Measurements from ENCODE around the gene SRD5A3.
A peak's percentile ranks its signal among the peaks of the same experiment; 100 is the strongest.

SRD5A3 gene

DNA sequence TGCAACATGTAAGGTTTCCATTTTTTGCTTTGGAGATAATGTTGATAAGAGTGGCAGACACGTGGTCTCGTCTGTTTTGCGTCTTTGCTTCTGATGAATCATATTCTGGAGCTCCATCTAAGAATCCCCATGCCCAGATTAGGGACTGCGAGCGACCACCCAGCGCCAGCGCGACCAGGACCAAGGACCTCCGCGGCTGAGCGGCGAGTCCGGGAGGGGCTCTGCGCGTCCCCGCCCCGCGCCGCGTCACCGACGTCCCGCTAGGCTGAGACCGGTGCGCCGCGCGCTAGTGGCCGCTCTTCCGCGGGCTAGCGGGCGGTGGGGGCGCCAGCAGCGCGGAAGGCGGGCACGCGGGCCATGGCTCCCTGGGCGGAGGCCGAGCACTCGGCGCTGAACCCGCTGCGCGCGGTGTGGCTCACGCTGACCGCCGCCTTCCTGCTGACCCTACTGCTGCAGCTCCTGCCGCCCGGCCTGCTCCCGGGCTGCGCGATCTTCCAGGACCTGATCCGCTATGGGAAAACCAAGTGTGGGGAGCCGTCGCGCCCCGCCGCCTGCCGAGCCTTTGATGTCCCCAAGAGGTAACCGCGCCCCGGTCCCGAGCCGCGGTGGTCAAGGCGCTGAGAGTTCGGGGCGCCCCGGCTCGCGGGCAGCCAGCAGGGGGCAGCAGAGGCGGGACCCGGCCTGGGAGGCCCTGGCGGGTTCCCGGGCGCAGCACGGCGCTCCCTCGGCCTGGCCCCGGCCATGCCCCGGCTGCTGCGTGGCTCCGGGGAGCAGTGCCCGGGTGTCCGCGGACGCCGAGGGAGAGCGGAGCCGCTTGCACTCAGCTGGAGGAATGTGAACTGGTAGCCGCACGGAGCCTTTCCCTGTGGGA is at the start of gene SRD5A3:
SRD5A3 (plus strand) TSS at position 263 of the 871 bp plus-strand sequence; CDS start at position 358, 95 bp downstream.
- DNase-seq, result peak; percentile 83

DNA sequence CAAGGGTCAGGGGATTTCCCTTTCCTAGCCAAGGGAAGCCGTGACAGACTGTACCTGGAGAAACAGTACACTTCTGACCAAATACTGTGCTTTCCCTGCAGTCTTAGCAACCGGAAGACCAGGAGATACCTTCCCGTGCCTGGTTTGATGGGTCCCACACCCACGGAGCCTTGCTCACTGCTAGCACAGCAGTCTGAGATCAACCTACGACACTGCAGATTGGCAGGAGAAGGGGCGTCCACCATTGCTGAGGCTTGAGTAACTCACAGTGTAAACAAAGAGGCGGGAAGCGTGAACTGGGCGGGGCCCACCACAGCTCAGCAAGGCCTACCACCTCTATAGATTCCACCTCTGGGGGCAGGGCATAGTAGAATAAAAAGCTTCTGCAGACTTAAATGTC is 48.7 kb upstream of the SRD5A3 start:
- DNase-seq, result no peak

DNA sequence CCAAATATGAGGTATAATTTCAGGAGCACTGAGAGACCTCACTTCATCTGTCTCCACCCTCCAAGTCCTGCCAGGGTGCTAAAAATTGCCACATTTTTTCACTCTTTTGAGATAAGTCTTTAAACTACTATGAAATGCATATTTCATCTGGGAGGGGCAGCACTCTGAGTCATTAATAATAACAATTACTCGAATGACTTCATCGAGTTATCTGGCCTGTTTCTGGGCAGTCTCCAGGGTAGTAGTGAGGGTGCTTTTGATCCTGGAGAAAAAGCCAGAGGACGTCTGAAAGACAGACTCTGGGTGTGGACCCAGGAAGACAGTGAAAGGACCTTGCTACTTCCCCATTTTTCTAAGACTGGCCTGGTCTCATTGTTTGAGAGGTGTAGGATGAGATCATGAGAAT is 42.3 kb upstream of the SRD5A3 start:
- DNase-seq, result no peak

DNA sequence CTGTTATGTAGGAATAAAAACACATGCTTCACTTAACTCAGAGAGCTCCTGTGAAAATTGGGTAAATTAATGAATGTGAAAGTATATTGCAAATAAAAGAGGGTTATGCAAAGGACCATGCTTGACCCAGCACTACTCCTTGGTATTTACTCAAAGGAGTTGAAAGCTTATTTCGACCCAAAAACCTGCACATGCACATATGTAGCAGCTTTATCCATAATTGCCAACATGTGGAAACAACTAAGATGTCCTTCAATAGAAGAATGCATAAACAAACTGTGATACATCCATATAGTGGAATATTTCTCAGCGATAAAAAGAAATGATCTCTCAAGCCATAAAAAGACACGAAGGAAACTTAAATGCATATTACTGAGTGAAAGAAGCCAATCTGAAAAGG is 41.7 kb upstream of the SRD5A3 start:
- DNase-seq, result no peak

DNA sequence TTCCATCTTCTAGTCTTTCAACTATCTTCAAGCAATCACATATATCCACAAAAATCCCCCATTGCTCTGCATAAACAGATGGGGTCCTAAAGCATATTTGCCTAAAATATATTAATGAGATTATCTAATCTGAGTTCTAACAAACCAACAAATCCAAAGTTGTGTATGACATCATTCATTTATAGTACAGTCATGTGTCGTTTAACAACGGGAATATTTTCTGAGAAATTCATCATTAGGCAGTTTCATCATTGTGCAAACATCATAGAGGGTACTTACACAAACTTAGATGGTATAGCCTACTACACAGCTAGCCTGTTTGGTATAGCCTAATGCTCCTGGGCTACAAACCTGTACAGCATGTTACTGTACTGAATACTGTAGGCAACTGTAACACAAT is 38.0 kb upstream of the SRD5A3 start:
- no peak for DNase-seq

DNA sequence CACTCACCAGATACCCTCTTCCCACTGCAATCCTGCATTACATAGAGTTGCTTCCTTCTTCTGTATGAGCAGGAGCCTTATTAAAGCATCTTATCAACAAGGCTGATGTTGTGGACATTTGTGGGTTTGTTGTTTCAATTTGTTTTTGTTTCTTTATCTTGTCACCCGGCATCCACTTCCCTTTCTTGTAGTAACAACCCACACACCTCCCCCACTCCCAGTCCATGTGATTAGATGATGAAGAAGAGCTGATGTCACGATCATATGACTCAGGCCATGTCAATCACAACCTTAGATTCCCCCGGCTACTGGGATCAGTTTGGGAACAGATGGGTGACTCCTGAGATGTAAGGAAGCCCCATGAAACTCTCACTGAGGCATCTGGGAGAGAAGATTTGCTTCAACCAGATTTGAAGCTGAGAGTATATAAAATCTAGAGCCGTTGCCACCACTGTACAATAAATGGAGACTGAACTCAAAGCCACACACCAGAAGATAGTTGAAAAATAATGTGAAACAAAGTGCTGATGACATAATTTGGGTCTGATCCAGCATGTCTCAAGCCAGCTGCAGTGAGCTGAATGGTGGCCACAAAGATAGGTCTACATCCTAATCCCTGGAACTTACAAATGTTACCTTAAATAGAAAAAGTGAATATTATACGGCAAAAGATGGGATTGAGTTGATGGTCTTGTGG is 34.1 kb upstream of the SRD5A3 start:
- no peak for DNase-seq

DNA sequence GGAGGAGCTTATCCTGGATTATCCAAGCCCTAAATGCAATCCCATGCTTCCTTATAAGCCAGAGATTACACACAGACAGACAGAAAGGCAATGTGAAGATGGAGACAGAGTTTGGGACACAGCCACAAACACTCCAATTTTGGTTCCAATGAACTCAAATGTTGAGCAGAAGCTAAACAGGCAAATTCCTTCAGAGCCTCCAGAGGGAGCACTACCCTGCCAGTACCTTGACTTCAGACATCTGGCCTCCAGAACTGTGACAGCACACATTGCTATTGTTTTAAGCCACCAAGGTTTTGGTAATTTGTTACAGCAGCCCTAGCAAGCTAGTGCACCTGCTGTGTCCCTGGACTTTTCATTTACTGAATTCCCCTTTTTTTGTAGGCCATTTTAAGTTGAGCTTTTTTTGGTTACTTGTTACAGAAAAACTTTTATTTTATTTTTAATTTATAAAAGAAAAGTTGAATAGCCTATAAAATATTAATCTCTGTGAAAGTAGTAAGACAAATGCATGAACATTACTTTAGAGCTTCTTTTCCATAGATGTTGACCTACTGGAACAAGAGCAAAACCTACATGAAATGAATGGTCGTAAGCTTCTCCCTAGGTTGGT is 33.4 kb upstream of the SRD5A3 start:
- peak; percentile 49 for DNase-seq

DNA sequence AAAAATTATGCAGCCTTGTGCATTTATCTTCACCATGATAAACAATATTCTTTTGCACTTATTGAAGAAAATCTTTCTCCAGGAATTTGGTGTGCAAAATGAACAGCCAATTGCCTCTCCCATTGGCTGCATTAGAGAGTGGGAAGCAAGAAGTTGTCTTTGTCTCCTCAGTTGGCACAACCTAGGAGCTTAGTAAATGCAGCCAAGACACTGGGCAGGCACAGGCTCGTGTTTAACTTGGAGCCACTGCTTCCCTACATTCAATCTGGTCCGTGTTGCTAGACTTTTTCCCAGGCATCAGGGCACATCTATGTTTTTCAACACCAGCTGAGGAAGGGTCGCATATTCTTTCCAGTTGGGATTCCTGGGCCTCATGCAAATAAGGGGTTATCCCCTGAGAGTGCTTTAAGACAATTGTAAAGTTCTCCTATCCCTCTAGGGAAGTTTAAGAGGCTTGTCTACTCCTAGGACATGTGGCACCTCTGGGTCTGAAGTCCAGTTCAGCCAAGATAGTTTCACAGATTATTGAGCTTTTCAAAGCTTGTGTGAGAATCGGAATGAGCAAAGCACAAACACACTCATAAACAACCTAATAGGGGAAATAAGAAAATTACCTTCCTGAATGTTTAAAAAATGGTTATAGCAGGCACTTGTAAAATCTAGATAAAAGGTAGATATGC is 31.8 kb upstream of the SRD5A3 start:
- no peak for DNase-seq

DNA sequence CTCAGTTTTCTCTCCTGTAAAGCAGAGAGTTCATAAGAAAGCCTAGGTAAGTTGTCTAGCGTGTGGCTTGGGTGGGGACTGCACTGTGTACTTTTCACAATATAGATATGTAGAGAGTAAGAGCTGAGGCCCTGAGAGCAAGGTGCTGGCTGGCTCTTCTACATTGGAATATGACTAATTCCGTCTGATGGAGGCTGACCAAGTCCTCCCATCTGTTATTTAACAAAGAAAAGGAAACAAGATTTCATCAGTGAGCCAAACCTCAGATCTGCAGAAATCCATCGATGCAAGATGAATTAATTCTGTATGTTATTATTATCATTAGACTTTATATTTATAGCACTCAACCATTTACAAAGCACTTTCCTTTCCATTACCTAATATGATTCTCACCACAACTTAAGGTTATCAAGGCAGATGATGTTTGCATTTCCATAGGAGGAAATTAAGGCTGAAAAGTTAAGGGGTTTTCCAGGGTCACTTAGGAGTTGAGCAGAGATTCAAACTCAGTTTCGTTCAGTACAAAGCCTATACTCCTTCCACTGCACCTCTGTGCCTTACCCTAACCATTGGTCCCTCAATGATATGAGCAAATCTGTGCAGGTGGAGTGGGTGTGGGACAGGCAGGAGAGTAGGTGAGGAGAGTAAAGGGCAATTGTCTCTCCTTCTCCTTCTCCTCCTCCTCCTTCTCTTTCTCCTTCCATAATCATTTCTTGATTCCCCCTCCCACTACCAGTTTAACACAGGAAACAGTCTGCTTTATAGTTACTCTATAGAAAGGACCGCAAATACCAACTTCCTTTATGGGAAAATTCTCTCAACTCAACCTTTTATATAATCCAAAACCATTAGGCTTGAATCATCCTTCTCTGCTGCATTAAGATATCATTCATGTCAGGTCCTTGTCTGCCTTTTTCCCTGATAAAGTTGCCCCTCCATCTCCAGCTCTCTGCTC is 27.6 kb upstream of the SRD5A3 start:
- no peak for DNase-seq

DNA sequence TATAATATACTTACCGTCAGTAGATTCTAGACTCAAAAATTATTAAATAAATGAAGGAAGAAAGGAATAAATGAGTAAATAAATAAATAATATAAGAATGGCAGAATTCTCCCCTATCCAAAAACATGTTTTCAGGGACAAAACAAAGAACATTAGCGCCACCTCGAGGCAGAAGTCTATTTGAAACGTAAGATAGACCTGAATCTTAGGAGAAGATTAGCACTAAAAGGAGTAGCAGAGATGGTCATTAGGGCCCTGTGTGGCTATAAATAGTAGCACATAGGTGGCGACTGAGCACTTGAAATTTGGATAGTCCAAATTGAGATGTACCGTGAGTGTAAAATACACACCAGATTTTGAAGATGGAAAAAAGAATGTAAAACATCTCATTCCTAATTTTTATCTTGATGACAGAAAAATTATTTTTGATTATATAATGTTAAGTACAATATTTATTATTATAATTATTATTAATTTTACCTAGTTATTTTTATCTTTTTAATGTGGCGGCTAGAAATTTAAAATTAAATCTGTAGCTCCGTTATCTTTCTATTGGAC is 24.3 kb upstream of the SRD5A3 start:
- DNase-seq, result peak; percentile 35

DNA sequence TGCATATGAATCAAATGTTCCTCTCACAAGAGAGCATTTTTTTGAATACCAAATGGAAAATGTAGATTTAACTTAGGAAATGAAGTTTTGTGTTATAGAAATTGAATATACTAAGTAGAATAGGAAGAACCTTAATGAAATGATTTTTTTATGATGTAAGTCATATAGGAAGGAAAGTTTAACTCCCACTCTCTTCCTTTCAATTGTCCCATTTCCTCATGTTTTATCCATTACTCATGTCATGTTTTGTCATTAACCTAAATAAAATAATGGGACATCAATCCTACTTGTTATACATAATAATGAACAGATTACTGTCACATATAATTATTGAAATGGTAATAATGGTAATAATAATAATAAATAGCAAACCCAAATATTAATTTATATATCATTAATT is 22.7 kb upstream of the SRD5A3 start:
- no peak for DNase-seq

DNA sequence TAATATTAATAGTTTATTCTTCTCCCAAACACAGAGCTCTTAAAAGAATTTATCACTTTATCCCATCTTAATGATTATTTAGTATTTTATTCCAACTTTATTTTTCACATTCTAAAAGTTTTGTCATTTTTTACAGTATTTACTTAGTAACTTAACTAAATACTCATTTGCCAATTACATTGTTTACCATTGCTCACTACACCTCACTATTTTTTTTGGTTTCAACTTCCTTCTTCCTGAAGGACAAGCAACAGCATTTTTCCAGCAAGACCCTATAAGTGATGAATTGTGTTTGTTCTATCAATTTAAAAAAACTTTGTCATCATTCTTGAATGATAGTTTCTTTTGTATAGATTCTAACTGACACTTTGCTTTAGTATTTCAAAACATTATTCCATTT is 19.4 kb upstream of the SRD5A3 start:
- DNase-seq, result no peak

DNA sequence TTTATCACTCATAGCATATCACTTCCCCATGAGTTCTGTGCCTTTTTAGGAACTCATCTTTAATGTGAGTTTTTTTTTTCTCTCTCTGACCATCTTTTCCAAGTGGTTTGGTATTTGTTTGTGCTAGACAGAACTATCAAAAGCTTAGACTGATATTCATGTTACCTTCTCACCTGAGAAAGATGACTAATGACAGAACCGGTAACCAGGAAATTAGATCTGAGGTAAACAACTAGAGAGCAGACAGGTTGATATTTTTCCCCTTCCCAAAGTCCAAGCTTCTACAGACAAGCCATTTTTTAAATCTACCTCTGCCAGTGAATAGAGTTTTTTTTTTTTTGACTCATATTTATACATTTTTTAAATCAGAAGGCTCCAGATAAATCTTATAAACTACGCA is 17.0 kb upstream of the SRD5A3 start:
- DNase-seq, result no peak

DNA sequence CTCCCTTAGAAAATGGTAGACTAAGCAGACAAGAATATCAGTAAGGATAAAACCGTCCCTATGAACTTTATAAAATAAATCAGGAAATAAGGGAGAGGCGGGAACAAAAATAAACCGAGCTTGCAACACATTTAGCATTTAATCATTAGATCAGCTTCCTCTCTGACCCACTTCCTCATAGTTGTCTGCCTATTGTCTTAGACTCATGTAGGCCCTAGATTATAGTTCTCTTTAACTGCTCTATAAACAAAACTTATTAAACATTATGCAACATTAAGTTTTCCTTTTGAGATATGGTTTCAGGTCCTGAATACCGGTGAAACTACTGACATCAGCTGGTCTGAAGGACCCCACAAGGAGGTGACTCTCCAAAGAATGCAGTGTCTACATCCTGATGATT is 15.8 kb upstream of the SRD5A3 start:
- no peak for DNase-seq

DNA sequence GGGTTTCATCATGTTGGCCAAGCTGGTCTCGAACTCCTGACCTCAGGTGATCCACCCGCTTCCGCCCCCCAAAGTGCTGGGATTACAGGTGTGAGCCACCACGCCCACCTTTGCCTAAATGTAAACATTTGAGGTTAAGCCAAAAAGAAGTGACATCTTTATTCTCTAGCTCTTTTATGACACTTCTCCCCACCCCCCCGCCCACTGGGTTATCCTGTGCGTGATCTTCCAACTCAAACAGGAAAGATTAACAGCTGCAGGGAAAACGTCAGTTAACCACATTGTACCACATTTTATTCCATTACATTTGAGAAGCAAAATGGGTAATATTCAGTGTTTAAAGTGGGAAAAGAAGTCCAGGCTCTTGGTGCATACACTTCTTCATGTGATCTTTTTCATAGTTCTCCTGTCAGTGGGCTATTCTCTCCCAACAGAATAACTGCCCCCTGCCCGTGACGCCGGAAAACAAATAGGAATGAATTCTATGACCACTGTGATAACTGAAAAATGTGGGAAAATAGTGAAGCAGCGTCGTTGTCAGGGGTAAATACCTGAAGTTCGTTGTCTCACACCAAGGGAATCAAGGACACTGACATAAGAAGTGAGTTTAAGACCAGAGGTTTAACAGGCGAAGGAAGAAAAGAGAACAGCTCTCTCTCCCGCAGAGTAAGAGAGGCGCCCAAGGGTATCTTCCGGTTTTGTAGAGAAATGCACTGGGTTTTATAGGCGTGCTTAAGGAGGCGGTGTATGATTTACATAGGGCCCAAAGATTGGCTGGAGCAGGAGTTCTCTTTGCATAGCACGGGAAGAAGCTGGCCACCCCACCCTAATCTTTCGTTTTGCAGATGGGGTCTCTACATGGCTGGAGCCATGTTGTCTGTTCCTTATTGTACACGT is 9.7 kb upstream of the SRD5A3 start:
- DNase-seq, result no peak

DNA sequence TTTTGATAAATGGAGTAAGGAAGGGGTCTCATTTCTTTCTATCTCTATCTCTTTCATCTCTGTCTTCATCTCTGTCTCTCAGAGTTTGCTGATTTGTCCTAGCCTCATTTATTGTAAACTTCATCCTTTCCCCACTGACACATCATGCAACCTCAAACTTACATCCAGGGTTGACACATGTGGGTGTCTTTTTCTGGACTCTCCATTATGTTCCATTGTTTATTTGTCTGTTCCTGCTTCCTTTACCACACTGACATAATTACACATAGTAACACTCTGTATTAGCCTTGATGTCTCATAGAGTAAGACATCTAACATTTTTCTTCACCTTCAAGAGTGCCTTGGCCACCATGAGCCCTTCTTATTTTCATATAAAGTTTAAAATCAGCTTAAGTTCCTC is 8.1 kb upstream of the SRD5A3 start:
- DNase-seq, result no peak

DNA sequence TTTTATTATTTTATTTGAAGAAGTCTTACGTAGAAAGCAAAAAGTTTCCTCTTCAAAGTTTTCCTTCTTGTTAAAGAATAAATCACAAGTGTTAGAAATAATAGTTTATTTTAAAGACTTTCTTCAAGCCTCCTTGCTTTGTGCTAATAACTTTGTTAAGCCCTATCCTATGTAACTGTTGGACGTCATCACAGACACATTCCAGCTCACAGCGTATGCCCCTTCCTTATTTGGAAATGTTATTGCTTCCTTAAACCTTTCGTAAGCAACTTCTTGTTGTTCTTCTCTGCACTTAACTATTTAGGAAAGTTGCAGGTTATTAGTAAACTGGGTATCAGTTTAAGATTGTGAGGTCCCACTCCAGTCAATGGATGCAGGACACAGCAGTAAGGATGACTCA is 7.6 kb upstream of the SRD5A3 start:
- no peak for DNase-seq

DNA sequence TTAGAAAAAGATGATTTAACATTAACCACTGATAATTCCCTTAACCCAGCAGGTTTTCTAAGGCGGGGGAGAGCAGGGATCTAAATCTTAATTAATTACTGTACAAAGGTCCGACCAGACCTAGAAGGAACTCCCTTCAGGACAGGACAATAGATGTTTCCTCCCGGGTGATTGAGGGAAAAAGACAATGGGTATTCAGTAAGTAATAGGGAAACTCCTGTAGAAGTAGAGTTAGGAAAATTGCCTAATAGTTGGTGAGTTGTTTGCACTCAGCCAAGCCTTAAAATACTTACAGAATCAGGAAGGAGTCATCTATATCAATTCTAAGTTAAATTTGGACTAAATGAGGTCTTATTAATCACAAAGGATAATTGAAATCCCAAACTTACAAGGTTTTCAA is 5.8 kb upstream of the SRD5A3 start:
- DNase-seq, result no peak

DNA sequence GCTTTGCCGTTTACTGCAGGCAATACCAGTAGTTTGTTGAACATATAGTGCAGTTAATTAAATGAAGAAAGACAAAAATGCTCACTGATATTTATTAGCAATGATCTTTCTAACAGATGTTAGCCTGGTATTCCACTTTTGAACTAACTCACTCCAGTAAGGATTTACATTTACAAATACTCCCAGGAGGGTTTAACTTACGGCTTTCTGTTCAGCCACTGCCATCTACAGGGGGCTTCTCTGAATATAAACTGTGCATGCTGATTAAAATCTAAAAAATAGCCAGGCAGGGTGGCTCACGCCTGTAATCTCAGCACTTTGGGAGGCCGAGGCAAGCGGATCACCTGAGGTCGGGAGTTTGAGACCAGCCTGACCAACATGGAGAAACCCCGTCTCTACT is 2.2 kb upstream of the SRD5A3 start:
- no peak for DNase-seq

DNA sequence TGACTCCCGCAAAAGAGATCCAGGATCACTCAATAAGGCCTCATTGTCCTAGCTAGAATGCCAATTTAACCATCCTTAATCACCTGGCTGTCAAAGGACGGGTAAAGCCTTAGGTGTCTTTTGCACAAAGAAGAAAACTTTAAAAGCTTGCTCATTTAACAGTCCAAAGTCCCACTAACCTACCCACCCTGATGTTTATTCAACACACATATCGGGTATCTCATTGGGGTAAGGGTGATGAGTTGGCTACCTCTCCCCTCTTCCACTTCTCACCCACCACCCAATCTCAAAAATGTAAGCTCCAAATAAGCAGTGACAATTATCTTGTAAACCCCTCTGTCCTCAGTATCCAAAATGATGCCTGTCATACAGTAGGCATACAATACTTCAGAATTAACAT is 988 bp upstream of the SRD5A3 start:
- DNase-seq, result no peak

DNA sequence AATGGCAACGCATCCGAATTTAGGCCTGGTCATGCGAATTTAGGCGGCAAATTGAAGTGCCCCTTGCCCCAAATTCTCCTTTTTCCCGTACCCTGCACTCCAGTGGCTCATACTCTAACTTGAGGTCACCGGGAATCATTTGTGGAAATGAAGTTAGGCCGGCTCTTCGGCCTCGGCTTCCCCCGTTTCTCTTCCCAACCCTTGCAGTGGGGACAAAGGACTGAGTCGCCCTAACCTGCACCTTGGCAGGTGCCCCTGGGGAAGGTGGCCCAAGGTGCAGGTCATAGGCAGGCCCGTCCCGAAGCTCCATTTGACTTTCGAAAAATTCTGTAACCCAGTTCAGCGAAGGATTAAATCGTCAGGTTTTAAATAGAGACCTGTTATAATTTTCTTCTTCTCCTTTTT is 811 bp downstream of the SRD5A3 start:
- DNase-seq, result no peak

Data from CD4-positive, alpha-beta T cell treated with Interleukin-10 for 1 hour (primary cell).